Heart left ventricle (tissue), 16 donors: ENCODE measurements around the gene SLC7A6OS. TPM values are rescaled to one million over a fixed set of nuclear protein-coding genes. Genes with fewer than 3 reads are reported as not detected.

Source experiments
- ATAC-seq, 4 donors: fragments of 200-7000 bp; cut with Tn5 transposase; one replicate each; pipeline ENCODE4 v1.9.1; 2020 to 2022; ENCODE audit warnings: moderate library complexity in 4 of 4, mild to moderate bottlenecking in 3 of 4, moderate number of reproducible peaks in 1 of 4
- DNase-seq, 5 donors: peaks; one replicate each; pipeline ENCODE4 v3.0.0-alpha.2; 2020
- H3K27ac ChIP-seq, 12 donors: fragments of 200-600 bp; sonication (generic) in 4 of 12; one replicate each; pipeline versions ENCODE4 v1.5.0 to v1.8.0; 2016 to 2022; ENCODE audit warnings: mild to moderate bottlenecking in 2 of 12
- H3K27me3 ChIP-seq, 9 donors: fragments of 200-600 bp; sonication (generic) in 2 of 9; one replicate each; pipeline versions ENCODE4 v1.5.1 to v1.8.0; 2016 to 2022; ENCODE audit warnings: mild to moderate bottlenecking in 3 of 9
- H3K36me3 ChIP-seq, 9 donors: fragments of 200-600 bp; sonication (generic) in 2 of 9; one replicate each; pipeline versions ENCODE4 v1.5.0 to v1.8.0; 2018 to 2022; ENCODE audit warnings: mild to moderate bottlenecking in 2 of 9
- H3K4me1 ChIP-seq, 12 donors: fragments of 200-600 bp; sonication (generic) in 4 of 12; one replicate each; pipeline versions ENCODE4 v1.5.0 to v1.8.0; 2016 to 2022; ENCODE audit warnings: mild to moderate bottlenecking in 3 of 12
- H3K4me3 ChIP-seq, 12 donors: fragments of 200-600 bp; sonication (generic) in 4 of 12; one replicate each; pipeline versions ENCODE4 v1.5.0 to v1.8.0; 2017 to 2022; ENCODE audit warnings: mild to moderate bottlenecking in 9 of 12, moderate library complexity in 4 of 12
- H3K9me3 ChIP-seq, 12 donors: fragments of 200-600 bp; sonication (generic) in 4 of 12; one replicate each; pipeline versions ENCODE4 v1.5.0 to v1.8.0; 2016 to 2022; ENCODE audit warnings: mild to moderate bottlenecking in 1 of 12
- CTCF ChIP-seq, 12 donors: fragments of 200-600 bp; sonication (generic) in 4 of 12; IDR thresholded peaks; one replicate each; pipeline versions ENCODE4 v1.5.0 to v1.8.0; 2018 to 2022; ENCODE audit warnings: antibody characterized with exemption in 12 of 12, mild to moderate bottlenecking in 5 of 12
- POLR2A ChIP-seq, 2 donors: fragments of 450-650 bp; IDR thresholded peaks; one replicate each; pipeline ENCODE4 v1.6.1; 2017; ENCODE audit warnings: antibody characterized with exemption in 2 of 2, mild to moderate bottlenecking in 2 of 2, moderate library complexity in 2 of 2
- WGBS, 4 donors: extraction: QIAGEN DNeasy Blood & Tissue Kit in 2 of 4; methylation state at CpG; one replicate each; pipeline versions ENCODE4 v1.1.5 to v1.1.7; 2013 to 2018; 5-methylcytosine and 5-hydroxymethylcytosine counted together
- intact Hi-C, 10 donors: fragments of 100-400 bp; cut with DNase I; formaldehyde crosslinking; loops; one replicate each; pipeline versions ENCODE4 v1.11.1 to v1.14.2; 2022
- polyA plus RNA-seq, 2 donors: library from polyadenylated mRNA; stranded (reverse); fragments of 200-250 nt; gene quantifications; one replicate each; pipeline ENCODE4 v1.2.3, GENCODE V29; 2013
- total RNA-seq, 9 donors: library from RNA; depleted of rRNA in 2 of 9; stranded (reverse); fragments of >200 nt in 2 of 9; fragmentation: NEBNext Ultra II Directional in 3 of 9; extraction: Animal tissue kit (Norgen Biotek cat#: 25700) in 3 of 9; gene quantifications; one replicate each; pipeline versions ENCODE4 v1.1.0 to v1.2.4, GENCODE V29; 2016 to 2023
- donor health status: ischemic (EF 13 %, LVEDD 7.1; RV severe dilation, severe dysfunction).
- donor health status: healthy with polysubstance abuse.
- donor health status: DM: no; HTN: yes; CAD: no.
- donor health status: DM: no; HTN: no; CAD: no.
- donor health status: ischemic (EF 25% LVEDD 6.9; RV normal size, moderate dysfunction).
- donor health status: ischemic (EF 25% LVEDD 5.7; RV mildly dilated, moderate dysfunction).
- donor health status: healthy.
- donor health status: DM: yes; HTN: yes; CAD: no.
- donor health status: ischemic (EF 35%, LVEDD 5.7; RV mildly dilated, moderate dysfunction).
- donor health status: nonischemic (EF 11% LVEDD 7.7; RV severe dilation, severe dysfunction).
- donor health status: DM: yes; HTN: yes; CAD: no.
- donor health status: PGD.
- donor health status: ischemic (EF 29% LVEDD 5.4; RV normal size, mild dysfunction).
- donor health status: nonischemic (EF 23%, LVEDD 6.1; RV moderate dilation, normal function).

SLC7A6OS gene
- total and polyA plus RNA-seq, 11 donors, result 8.1 to 16.2 (median 10.0) TPM

- peaks cover 0 to 100% (median 96%) of the 10 kb centered on the region in 9 donors for H3K36me3 ChIP-seq
- TF ChIP-seq POLR2A (IDR thresholded peaks at IDR 0.05) (no peak), CTCF (IDR thresholded peaks at IDR 0.05) (no peak)
- no peaks in the 10 kb centered on the region for H3K9me3 ChIP-seq
- peaks cover 0 to 14% (median 0%) of the 10 kb centered on the region in 12 donors for H3K4me1 ChIP-seq
- DNase-seq (no peak), ATAC-seq (no peak)
- 84 to 89% (median 86%) methylated on average over 11 of the region's 11 CpGs for WGBS, 4 donors
- H3K27me3 ChIP-seq, result no peaks in the 10 kb centered on the region
- no peak overlapping the region for H3K4me3 ChIP-seq
- H3K27ac ChIP-seq, result no peak overlapping the region
- intact Hi-C loops, result no loop called here
Observed at GRCh38 chr16:68351463-68351862, 40.7 kb upstream of the SLC7A6OS start.

- no peak for TF ChIP-seq CTCF (IDR thresholded peaks at IDR 0.05)
- no peak for TF ChIP-seq POLR2A (IDR thresholded peaks at IDR 0.05)
- Histone ChIP-seq H3K27me3 (no peaks in the 10 kb centered on the region), H3K4me3 (no peak overlapping the region), H3K9me3 (no peaks in the 10 kb centered on the region), H3K27ac (no peak overlapping the region), H3K4me1 (peaks cover 0 to 8% (median under 1%) of the 10 kb centered on the region in 12 donors), H3K36me3 (peaks cover 0 to 100% (median 96%) of the 10 kb centered on the region in 9 donors)
- intact Hi-C loops, result no loop called here
- 88 to 95% (median 91%) methylated on average over 10 of the region's 10 CpGs for WGBS, 4 donors
- ATAC-seq, result no peak
- no peak for DNase-seq
Observed at GRCh38 chr16:68350813-68351350, 40.1 kb upstream of the SLC7A6OS start.

- no peak for ATAC-seq
- no peaks in the 10 kb centered on the region for H3K9me3 ChIP-seq
- peaks cover 0 to 100% (median 92%) of the 10 kb centered on the region in 9 donors for H3K36me3 ChIP-seq
- peaks cover 0 to 10% (median 3%) of the 10 kb centered on the region in 12 donors for H3K4me1 ChIP-seq
- H3K4me3 ChIP-seq, result no peak overlapping the region
- TF ChIP-seq CTCF (IDR thresholded peaks at IDR 0.05) (no peak), POLR2A (IDR thresholded peaks at IDR 0.05) (no peak)
- no peaks in the 10 kb centered on the region for H3K27me3 ChIP-seq
- H3K27ac ChIP-seq, result no peak overlapping the region
- no peak for DNase-seq
- 82 to 92% (median 87%) methylated on average over 10 of the region's 10 CpGs for WGBS, 4 donors
- intact Hi-C loops, result no loop called here
Observed at GRCh38 chr16:68349838-68350410, 39.2 kb upstream of the SLC7A6OS start.

- peaks cover 0 to 13% (median 3%) of the 10 kb centered on the region in 12 donors for H3K4me1 ChIP-seq
- intact Hi-C loops, result no loop called here
- 89 to 91% (median 91%) methylated on average over 27 of the region's 27 CpGs for WGBS, 4 donors
- H3K27me3 ChIP-seq, result no peaks in the 10 kb centered on the region
- no peak for TF ChIP-seq POLR2A (IDR thresholded peaks at IDR 0.05)
- no peak for TF ChIP-seq CTCF (IDR thresholded peaks at IDR 0.05)
- no peaks in the 10 kb centered on the region for H3K9me3 ChIP-seq
- ATAC-seq, result no peak
- no peak overlapping the region for H3K27ac ChIP-seq
- no peak overlapping the region for H3K4me3 ChIP-seq
- DNase-seq, result no peak
- peaks cover 0 to 95% (median 84%) of the 10 kb centered on the region in 9 donors for H3K36me3 ChIP-seq
Observed at GRCh38 chr16:68348639-68349445, 38.1 kb upstream of the SLC7A6OS start.
